Measurements from ENCODE around the gene ZDHHC14.

Gene ZDHHC14

DNA sequence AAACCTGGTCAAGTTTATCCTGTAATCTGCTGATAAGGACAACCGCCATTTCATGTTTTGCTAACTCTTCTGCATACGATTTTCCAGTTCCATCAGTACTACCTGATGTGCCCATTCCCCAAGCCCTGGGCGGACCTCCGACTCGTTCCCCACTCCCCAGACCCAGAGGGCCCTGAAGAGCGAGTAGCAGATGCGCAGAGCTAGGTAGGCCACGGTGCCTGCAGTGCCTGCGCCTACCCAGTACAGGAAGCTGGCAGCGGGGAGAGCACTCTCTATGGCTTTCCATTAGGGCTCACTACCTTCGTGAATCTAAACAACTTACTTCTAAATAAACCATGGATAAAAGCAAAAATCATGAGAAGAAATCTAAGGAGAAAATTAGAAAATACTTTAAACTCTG, 14.3 kb upstream of the ZDHHC14 start:
- Mint-ChIP-seq H3K27me3 (peaks cover 48% of the 10 kb centered on the region), H3K4me3 (no peak overlapping the region), H3K27ac (ENCODE audit: low read depth) (no peak overlapping the region), H3K9me3 (no peaks in the 10 kb centered on the region), H3K36me3 (ENCODE audit: insufficient read depth) (peaks cover 2% of the 10 kb centered on the region), H3K4me1 (peaks cover 16% of the 10 kb centered on the region)
- DNase-seq (ENCODE audit: low spot score in 2 of 2) (no peak), ATAC-seq (replicated peaks; ENCODE audit: extremely low read depth, poor library complexity, severe bottlenecking) (no peak)

- Mint-ChIP-seq H3K27ac (ENCODE audit: low read depth) (no peak overlapping the region), H3K27me3 (peaks cover 35% of the 10 kb centered on the region), H3K4me1 (peaks cover 16% of the 10 kb centered on the region), H3K4me3 (no peak overlapping the region), H3K36me3 (ENCODE audit: insufficient read depth) (peaks cover 2% of the 10 kb centered on the region), H3K9me3 (no peaks in the 10 kb centered on the region)
- DNase-seq (ENCODE audit: low spot score in 2 of 2) (no peak), ATAC-seq (replicated peaks; ENCODE audit: extremely low read depth, poor library complexity, severe bottlenecking) (no peak)
These were observed 12.5 kb upstream of the ZDHHC14 start for GRCh38 chr6:157368359-157369049.

DNA sequence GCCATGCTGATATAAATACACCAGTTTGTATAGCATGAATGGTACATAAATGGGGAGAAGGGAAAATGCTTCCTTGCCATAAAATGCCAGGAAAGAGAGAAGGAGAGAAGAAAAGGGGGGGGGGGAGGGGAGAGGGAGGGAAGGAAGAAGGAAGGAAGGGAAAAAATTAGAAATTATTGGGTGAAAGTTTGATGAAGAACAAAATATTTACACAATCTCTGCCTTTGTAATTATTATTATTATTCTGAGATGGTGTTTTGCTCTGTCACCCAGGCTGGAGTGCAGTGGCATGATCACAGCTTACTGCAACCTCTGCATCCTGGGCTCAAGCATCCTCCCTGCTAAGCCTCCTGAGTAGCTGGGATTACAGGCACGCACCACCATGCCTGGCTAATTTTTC, 10.2 kb upstream of the ZDHHC14 start:
- Mint-ChIP-seq H3K27me3 (peaks cover 24% of the 10 kb centered on the region), H3K4me1 (peaks cover 16% of the 10 kb centered on the region), H3K9me3 (no peaks in the 10 kb centered on the region), H3K4me3 (no peak overlapping the region), H3K27ac (ENCODE audit: low read depth) (no peak overlapping the region), H3K36me3 (ENCODE audit: insufficient read depth) (peaks cover 2% of the 10 kb centered on the region)
- no peak for DNase-seq (ENCODE audit: low spot score in 2 of 2)
- ATAC-seq (replicated peaks; ENCODE audit: extremely low read depth, poor library complexity, severe bottlenecking) = no peak

DNA sequence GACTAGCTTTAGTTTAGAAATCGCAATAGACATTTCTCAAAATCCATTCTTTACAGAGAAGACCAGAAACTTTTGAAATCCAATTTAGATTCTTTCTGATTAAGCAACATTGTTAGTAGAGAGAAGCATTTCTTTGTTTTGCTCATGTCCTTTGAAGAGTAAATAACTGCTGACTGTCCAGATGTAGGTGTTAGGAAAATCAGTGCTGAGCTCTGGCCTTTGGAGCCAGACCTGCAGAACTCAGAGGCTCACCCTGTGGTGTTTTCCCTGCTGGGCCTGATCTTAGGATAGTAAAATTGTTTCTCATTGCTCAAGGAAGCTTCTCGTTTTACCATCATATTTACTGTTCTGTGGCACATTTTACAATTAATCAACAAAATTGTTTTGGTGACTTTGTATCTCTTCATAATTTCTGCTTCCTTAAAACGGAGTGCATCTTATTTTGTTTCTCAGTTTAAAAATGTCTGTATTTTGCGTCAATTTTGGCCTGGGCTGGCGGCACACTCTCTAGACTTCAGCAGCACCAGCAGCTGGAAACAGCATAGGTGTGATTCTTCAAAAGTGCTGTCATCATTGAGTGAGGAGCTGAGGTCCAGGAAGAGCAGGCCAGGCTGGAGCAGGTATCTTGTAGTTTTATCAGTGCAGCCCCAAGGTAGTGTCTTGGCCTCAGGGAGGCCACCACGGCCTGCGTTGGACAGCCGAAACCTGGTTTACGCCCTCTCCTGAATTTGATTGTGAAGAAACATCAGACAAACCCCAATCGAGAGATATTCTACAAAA, 8.3 kb upstream of the ZDHHC14 start:
- H3K4me1 Mint-ChIP-seq = peaks cover 16% of the 10 kb centered on the region
- ATAC-seq (replicated peaks; ENCODE audit: extremely low read depth, poor library complexity, severe bottlenecking) = no peak
- H3K36me3 Mint-ChIP-seq (ENCODE audit: insufficient read depth) = peaks cover 2% of the 10 kb centered on the region
- peaks cover 10% of the 10 kb centered on the region for H3K27me3 Mint-ChIP-seq
- no peak overlapping the region for H3K4me3 Mint-ChIP-seq
- no peak overlapping the region for H3K27ac Mint-ChIP-seq (ENCODE audit: low read depth)
- DNase-seq (ENCODE audit: low spot score in 2 of 2) = no peak
- no peaks in the 10 kb centered on the region for H3K9me3 Mint-ChIP-seq

DNA sequence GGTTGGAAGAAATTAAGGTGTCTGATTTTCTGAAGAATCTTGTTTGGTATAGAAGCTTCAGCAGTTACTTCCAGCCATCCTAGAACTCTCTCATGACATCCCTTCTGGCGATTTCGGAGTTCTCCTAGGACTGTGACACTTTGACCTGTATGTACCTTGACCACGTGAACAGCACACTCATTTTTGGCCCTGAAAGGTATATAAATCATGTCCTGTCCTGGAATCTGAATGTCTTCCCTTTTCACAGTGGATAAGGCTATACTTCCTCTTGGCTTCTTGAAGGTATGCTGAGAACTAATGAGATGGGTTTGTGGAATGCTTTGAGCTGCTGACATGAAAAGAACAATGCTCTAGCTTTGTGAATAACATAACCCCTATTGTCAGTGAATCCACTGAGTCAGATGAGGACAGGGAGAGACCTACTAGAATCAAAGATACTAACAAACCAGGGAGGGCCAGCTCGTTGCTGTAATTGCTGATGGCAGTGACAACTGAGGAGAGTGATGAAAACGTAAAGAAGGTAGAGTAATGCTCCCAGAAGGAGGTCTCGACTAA, 6.0 kb upstream of the ZDHHC14 start:
- Mint-ChIP-seq H3K27me3 (no peaks in the 10 kb centered on the region), H3K27ac (ENCODE audit: low read depth) (no peak overlapping the region), H3K36me3 (ENCODE audit: insufficient read depth) (no peaks in the 10 kb centered on the region), H3K4me1 (peaks cover 8% of the 10 kb centered on the region), H3K9me3 (no peaks in the 10 kb centered on the region), H3K4me3 (no peak overlapping the region)
- no peak for DNase-seq (ENCODE audit: low spot score in 2 of 2)
- no peak for ATAC-seq (replicated peaks; ENCODE audit: extremely low read depth, poor library complexity, severe bottlenecking)

- ATAC-seq (replicated peaks; ENCODE audit: extremely low read depth, poor library complexity, severe bottlenecking) = no peak
- Mint-ChIP-seq H3K27ac (ENCODE audit: low read depth) (no peak overlapping the region), H3K9me3 (no peaks in the 10 kb centered on the region), H3K4me3 (no peak overlapping the region), H3K27me3 (no peaks in the 10 kb centered on the region), H3K36me3 (ENCODE audit: insufficient read depth) (peaks cover 2% of the 10 kb centered on the region), H3K4me1 (peaks cover 8% of the 10 kb centered on the region)
- DNase-seq (ENCODE audit: low spot score in 2 of 2) = no peak
These were observed 4.7 kb upstream of the ZDHHC14 start for GRCh38 chr6:157376241-157376640.

DNA sequence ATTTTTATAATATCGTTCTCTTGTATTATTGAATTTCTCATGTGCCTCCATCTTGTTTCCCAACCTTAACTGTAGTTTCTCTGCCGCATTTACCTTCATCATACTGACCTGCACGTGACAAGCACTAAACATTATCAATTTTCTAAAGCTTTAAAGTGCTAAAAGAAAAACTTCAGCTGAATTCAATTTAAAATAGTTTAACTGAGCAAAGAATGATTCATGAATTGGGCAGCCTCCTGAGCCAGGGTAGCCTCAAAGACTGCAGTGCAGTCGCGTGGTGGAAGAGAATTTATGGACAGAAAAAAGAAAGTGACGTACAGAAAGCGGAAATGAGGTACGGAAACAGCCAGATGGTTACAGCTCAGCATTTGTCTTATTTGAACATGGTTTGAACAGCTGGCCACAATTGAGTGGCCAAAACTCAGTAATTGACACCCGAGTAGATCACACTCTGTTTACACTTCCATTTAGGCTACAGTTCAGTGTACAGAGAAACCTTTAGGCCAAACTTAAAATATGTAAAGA, 4.2 kb upstream of the ZDHHC14 start:
- H3K27me3 Mint-ChIP-seq = no peaks in the 10 kb centered on the region
- H3K36me3 Mint-ChIP-seq (ENCODE audit: insufficient read depth) = peaks cover 2% of the 10 kb centered on the region
- ATAC-seq (replicated peaks; ENCODE audit: extremely low read depth, poor library complexity, severe bottlenecking) (no peak), DNase-seq (ENCODE audit: low spot score in 2 of 2) (no peak)
- H3K4me1 Mint-ChIP-seq = peaks cover 8% of the 10 kb centered on the region
- H3K9me3 Mint-ChIP-seq = no peaks in the 10 kb centered on the region
- H3K4me3 Mint-ChIP-seq = no peak overlapping the region
- H3K27ac Mint-ChIP-seq (ENCODE audit: low read depth) = no peak overlapping the region

DNA sequence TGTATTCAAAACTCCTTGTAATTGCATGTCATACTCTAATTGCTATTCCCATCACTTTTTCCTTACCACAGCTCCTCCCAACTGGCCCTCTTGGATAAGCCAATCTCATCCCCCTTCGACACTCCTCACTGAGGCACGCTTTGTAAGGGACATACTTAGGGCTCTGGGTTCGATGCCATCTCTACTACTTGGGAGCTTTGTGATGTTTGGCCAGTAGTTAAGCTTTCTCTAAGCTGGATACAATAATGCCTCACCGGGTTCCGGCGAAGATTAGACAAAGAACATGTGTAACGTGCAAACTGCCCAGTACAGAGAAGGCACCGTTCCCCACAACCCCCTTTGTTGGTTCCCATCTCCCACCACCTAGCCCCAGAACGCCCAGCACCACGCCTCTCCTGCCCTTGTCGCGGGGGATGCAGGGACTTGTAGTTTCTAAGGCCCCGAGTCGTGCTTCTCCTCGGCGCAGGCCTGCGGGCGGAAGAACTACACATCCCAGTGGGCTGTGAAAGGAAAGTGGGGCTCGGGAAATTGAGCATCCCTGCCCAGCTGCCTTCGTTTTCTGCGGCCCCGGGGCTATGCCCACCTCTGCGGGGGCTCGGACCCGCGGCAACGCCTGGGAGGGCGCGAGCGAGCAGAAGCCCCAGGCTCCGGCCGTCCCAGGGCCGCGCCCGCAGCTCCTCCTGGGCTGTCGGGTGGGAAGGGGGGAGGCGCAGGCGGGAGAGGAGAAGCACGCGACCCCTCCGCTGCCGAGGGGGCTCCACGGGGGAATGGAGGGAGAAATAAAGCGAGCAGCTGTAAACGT, 1.1 kb upstream of the ZDHHC14 start:
- Mint-ChIP-seq H3K27me3 (no peaks in the 10 kb centered on the region), H3K4me1 (peaks cover 34% of the 10 kb centered on the region), H3K4me3 (peak overlapping the region; percentile 78), H3K36me3 (ENCODE audit: insufficient read depth) (peaks cover 4% of the 10 kb centered on the region), H3K9me3 (no peaks in the 10 kb centered on the region), H3K27ac (ENCODE audit: low read depth) (peak overlapping the region; percentile 47)
- peak; percentile 70 for ATAC-seq (replicated peaks; ENCODE audit: extremely low read depth, poor library complexity, severe bottlenecking)
- peak; percentile 67 to 74 for DNase-seq (ENCODE audit: low spot score in 2 of 2)

GRCh38 chr6:157380458-157380778, 572 bp upstream of the ZDHHC14 start:
- no peak overlapping the region for H3K27ac Mint-ChIP-seq (ENCODE audit: low read depth)
- peak overlapping the region; percentile 78 for H3K4me3 Mint-ChIP-seq
- H3K36me3 Mint-ChIP-seq (ENCODE audit: insufficient read depth) = peaks cover 4% of the 10 kb centered on the region
- peak; percentile 1 for ATAC-seq (replicated peaks; ENCODE audit: extremely low read depth, poor library complexity, severe bottlenecking)
- no peak for DNase-seq (ENCODE audit: low spot score in 2 of 2)
- H3K4me1 Mint-ChIP-seq = peaks cover 37% of the 10 kb centered on the region
- no peaks in the 10 kb centered on the region for H3K9me3 Mint-ChIP-seq
- H3K27me3 Mint-ChIP-seq = no peaks in the 10 kb centered on the region

DNA sequence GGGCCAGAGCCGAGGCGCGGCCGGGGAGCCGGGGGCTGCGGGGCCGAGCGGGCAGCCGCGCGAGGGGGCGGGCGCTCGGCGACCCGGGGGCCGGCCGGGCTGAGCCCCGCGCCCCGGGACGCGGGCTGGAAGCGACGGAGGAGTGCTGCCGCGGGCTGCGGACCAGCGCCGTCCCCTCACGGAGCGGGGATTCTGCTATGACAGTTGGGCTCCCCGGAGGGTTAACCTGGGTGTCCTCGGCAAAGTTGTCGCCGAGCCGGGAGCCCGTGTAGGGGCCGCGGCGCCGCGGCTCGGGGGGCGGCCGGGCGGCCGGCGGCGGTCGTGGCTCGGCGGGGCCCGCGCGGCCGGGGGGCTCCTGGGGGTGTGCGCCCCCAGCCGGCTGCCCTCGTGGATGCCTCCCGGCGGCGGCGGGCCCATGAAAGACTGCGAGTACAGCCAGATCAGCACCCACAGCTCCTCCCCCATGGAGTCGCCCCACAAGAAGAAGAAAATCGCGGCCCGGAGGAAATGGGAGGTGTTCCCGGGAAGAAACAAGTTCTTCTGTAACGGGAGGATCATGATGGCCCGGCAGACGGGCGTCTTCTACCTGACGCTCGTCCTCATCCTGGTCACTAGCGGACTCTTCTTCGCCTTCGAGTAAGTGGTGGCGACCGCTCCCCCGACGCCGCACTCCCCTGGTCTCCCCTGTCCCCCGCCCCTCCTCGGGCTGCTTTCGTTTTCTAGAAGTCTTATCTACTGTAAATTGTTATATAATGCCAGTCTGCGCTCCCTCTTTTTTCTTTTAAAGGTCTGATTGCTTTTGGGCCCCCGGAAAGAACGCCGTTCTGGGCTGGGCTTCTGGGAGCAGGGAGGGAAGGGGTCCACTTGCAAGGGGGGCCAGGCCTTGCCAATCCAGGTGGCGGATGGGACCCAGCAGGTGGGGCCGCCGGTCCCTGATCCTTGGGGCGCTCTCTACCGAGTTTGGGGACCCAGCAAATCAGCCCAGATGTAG, 936 bp downstream of the ZDHHC14 start:
- Mint-ChIP-seq H3K27ac (ENCODE audit: low read depth) (peak overlapping the region; percentile 82), H3K4me3 (peak overlapping the region; percentile 83), H3K9me3 (no peaks in the 10 kb centered on the region), H3K4me1 (peaks cover 41% of the 10 kb centered on the region), H3K36me3 (ENCODE audit: insufficient read depth) (peaks cover 4% of the 10 kb centered on the region), H3K27me3 (no peaks in the 10 kb centered on the region)
- peak; percentile 19 to 25 for DNase-seq (ENCODE audit: low spot score in 2 of 2)
- ATAC-seq (replicated peaks; ENCODE audit: extremely low read depth, poor library complexity, severe bottlenecking) = peak; percentile 30

GRCh38 chr6:157382821-157383220, 1.8 kb downstream of the ZDHHC14 start:
- Mint-ChIP-seq H3K36me3 (ENCODE audit: insufficient read depth) (peaks cover 4% of the 10 kb centered on the region), H3K4me3 (peak overlapping the region; percentile 83), H3K9me3 (no peaks in the 10 kb centered on the region), H3K4me1 (peaks cover 41% of the 10 kb centered on the region), H3K27ac (ENCODE audit: low read depth) (no peak overlapping the region), H3K27me3 (no peaks in the 10 kb centered on the region)
- DNase-seq (ENCODE audit: low spot score in 2 of 2) (no peak), ATAC-seq (replicated peaks; ENCODE audit: extremely low read depth, poor library complexity, severe bottlenecking) (no peak)

Measured in central memory CD8-positive, alpha-beta T cell (primary cell).